Stimulated activated naive CD4-positive, alpha-beta T cell (primary cell): ENCODE results near the gene SYT3.
A peak's percentile ranks its signal among the peaks of the same experiment; 100 is the strongest.

Experiments
- DNase-seq, 6 experiments: peaks; one replicate each; lab custom pipeline; 2025; lab: John Stamatoyannopoulos, UW

The SYT3 gene, protein sequence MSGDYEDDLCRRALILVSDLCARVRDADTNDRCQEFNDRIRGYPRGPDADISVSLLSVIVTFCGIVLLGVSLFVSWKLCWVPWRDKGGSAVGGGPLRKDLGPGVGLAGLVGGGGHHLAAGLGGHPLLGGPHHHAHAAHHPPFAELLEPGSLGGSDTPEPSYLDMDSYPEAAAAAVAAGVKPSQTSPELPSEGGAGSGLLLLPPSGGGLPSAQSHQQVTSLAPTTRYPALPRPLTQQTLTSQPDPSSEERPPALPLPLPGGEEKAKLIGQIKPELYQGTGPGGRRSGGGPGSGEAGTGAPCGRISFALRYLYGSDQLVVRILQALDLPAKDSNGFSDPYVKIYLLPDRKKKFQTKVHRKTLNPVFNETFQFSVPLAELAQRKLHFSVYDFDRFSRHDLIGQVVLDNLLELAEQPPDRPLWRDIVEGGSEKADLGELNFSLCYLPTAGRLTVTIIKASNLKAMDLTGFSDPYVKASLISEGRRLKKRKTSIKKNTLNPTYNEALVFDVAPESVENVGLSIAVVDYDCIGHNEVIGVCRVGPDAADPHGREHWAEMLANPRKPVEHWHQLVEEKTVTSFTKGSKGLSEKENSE

DNA sequence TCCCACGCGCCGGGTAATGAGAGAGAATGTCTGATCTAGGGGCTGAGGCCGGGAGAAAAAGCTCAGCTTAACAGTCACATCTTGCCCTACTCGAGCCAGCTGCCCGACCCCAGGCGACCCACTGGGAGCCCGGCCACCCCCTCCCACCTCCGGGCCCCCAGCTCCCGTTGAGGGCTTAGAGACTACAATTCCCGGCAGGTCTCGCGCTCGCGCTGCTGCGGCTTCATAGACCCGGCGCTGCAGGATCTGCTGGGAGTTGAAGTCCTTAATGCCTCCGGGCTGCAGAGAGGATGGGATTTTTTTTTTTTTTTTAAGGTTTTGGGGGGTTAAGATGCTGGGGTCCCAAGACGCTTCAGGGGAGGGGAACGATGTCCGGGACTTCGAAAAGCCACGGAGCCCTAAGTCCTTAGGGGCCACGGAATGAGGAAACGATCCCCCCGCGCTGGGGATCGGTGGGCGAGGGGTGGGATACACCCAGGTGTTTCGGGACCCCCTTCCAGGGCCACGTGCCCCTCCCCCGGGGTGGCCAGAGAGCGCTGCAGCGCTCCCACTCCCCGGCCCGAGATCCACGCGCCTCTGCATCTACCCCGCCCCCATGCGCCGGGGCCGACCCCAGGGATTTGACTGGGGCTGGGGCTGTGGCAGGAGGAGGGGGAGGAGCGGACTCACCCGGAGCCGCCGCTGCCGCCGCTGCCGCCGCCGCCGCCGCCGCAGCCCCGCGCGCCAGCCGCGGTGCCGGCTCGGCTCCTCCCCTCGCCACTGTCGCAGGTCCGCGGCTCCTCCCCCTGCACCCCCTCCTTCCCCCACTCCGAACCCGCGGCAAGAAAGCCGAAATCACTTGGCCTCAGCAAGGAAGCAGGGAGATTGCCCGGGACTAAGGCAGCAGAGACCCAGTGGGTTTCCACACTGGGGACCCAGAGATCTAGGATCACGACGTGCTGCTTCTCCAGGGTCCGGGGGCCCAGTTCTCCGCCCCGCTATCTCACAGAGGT, at the start of gene SYT3:
Gene SYT3 (minus strand): TSS at position 761 of the 992 bp plus-strand sequence. CDS start 2,470 bp downstream, outside the sequence.
- DNase-seq: peak in 5 of 6 experiments; percentile 7 to 43 (median 23)

DNA sequence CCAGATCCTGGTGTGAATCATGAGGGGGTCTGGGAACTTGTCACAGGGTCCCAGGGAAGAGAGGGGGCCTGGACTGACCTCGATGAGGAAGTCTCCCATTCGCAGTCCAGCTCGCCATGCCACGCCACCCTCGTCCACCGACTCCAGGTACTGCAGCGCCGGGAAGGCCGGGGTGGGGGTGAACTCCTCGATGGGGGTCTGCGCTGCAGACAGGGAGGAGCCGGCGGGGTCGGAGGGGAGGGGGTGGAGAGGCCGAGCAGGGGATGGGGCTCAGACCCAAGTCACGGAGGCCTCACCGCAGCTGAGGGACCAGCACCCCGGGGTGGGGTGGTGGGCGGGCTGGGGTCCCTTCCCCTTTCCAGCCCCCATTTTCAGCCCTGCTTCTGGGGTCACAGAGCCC, 49.1 kb upstream of the SYT3 start:
- no peak for DNase-seq

DNA sequence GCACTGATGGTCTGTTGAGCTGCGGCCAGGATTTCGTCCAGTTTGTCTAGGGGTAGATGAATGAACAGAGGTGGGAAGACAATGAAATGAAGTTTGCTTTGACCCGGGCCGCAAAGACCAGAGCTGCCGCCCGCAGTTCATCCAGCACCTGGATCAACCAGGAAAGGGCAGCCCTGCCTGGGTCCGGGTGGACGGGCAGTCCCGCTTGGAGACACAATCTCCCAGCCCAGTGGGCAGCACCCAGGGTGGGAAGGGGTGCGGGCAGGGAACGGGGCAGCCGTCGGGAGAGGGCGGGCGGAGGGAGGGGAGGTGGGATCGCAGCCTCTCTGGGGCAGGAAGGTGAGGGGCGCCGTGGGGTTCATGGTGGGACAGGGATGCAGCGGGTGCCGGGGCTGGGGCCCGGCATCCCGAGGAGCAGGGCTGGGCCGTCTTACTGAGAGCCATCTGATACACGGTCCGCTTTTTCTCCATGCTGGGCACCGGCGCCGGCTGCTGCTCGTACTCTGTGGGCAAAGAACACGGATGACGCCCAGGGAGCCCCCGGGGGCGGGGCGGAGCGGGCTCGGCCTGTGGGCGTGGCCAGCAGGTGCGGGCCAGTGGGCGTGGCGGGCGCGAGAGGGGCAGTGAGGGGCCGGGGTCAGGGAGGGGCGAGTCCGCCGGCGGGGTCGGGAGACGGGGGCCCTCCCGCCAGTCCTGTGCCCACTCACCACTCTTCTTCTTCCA, 46.8 kb upstream of the SYT3 start:
- DNase-seq: no peak

DNA sequence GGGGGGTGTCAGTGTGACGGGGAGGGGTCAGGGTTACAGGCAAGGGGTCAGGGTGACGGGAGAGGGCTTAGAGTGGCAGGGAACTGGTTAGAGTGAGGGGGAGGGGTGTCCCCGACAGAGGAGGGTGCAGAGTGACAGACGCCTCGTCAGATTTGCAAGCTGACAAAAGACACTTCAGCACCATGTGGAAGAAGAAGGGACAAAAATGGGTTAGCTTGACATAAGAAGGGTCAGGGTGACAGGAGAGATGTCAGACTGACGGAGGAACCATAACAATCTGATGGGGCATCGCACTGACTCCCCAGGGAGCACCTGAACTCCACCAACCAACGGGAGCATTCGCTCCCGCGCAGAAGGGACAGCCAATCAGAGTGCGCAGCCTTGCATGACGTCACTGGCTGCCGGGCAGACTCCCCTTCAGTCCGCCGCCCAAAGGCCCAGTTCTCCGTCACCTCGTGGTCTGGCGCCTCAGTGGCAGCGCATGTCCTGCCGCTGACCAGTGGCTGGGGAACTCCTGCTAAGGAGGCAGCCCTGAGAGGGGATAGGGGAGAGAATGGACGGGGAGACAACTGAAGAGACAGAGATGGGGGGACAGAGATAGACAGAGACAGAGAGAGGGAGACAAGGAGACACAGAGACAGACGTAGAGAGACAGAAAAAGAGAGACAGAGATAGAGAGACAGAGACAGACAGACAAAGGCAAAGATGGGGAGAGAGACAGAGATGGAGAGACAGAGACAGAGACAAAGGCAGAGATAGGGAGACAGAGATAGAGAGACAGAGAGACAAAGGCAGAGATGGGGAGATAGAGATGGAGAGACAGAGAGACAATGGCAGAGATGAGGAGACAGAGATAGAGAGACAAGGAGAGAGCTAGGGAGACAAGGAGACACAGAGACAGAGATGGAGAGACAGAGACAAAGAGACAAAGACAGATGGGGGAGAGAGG, 39.8 kb upstream of the SYT3 start:
- peak; percentile 47 to 70 (median 60) for DNase-seq

DNA sequence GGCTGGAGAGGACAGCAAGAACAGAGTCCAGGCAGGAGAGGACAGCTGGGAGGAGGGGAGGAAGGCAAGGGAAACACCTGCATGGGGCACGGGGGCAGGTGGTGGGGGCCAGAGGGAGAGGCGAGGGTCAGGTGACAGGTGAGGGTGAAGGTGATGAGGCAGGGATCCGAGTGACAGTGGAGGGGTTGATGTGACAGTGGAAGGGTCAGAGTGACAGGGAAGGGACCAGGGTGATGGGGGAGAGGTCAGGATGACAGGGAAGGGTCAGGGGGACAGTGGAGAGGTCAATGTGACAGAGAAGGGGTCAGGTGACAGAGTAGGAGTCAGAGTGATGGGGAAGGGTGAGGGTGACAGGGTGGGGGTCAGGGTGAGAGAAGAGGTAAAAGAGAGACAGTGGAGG, 38.6 kb upstream of the SYT3 start:
- DNase-seq: no peak

DNA sequence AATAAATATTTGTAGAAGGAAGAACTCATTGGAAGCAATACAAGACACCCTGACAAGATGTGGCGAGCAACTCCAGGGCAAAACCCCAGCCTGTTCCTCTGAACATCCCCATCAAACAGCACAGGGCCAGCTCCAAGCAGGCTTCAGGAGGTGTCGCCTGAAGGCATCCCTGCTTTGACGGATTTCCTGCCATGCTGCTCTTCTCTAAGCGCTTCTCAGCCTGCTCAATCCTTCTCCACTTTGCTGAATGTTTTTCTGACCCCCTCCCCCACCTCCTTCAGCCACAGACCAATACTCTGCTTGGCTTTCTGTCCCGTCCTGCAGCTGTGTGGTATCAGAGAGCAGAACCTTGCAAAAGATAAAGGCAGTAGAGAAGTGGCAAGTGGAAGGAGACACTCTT, 38.0 kb upstream of the SYT3 start:
- no peak for DNase-seq

DNA sequence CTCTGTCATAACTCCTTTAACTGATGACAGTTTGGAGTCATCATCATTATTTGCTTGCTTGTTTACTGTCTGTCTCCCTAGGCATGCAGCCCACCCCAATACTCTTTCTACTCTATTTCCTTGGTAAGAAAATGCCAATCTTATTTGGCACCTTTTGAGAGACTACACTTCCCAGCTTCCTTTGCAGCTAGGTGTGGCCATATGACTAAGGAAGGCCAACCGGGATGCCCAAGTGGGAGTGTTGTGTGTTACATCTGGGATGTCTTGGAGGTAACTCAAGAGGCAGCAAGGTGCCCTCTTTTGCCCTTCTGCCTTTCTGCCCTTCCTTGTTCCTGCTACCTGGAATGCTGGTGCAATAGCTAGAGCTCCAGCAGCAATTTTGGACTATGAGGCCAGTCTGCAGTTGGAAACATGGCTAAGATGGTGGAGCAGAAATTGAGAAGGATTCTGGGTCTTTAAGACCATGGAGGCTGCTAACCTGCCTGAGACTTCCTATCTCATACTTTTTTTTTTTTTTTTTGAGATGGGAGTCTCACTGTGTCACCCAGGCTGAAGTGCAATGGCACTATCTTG, 37.0 kb upstream of the SYT3 start:
- no peak for DNase-seq

DNA sequence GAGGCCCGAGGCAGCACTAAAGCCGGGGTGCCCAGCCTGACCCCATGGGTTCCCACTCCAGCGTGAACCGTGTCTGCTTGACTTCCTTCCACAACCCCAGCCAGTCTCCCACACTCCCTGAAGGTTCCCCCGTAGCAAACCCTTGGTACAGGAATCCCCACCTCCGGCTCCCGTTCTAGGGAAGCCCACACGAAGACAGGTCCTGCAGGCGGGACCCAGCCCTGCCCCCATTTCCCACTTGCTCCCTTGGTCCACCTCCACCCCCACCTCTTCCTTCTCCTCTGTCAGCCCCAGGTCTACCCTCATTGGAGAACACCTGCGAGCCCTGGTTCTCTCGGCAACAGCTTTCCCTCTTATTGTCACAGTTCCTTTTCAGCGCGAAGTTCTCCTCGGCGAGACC, 33.4 kb upstream of the SYT3 start:
- DNase-seq: no peak

DNA sequence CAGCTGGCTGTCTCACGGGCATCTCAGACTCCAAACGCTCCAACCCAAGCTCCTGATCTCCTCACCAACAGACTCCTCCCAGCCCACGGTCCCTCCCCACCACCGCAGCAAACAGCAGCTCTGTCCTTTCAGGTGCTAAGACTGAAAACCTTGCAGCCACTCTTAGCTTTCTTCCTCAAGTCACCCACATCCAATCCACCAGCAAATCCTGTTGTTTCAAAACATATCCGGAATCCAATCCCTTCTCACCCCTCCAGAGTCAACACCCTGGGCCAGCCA, 30.4 kb upstream of the SYT3 start:
- no peak for DNase-seq

DNA sequence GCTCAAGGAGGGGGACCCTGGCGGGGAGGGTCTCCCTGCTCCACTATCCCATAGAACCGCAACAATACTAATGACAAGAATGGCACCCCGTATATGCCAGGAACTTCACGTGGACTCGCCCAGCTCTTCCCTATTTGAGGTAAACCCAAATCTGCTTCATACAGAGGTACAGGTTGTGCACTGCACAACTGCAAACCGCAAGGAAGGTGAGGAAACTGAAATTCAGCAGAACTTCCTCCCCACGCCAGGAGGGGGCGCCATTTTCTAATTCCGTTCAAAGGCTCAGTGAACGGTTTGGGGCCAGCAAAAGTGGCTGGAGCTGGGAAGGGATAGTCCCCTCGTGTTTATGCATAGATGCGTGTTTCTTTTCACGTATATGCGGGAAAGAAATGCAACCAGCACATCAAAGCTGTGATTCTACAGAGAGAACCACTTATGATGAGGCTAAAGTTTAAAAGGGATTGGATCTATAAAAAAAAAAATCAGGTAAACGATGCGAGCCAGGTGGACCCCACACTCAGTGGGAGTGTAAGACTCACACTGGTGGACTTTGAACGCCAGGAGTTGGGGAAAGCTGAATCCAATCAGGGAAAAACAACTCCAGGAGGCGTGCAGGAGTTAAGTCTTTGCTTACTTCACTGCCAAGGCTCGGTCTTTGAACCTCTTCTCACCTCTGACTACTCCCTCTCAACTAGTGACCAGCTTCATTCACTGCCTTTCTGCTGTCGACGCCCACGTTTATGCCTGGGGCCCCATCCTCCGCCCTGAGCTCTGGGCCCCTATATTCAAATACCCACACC, 29.8 kb upstream of the SYT3 start:
- peak in 4 of 6 experiments; percentile 7 to 22 (median 16) for DNase-seq

DNA sequence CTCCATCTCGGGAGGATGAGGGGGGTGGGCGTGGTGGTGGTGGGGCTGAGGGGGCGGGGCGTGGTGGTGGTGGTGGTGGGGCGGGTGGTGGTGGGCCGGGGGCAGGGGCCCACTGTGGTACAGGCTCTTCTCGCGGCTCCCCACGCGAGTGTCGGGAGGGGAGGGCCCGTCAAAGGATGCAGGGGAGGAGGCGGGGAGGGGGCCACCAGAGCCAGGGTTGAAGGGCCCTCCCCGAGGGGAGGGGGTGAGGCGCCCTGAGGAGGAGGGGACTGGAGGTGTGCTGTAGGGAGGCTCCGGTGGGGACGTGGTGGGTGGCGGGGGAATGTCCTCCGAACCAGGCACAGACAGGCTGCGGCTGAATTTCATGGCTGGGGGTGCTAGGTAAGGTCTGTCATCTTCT, 29.2 kb upstream of the SYT3 start:
- DNase-seq: no peak

DNA sequence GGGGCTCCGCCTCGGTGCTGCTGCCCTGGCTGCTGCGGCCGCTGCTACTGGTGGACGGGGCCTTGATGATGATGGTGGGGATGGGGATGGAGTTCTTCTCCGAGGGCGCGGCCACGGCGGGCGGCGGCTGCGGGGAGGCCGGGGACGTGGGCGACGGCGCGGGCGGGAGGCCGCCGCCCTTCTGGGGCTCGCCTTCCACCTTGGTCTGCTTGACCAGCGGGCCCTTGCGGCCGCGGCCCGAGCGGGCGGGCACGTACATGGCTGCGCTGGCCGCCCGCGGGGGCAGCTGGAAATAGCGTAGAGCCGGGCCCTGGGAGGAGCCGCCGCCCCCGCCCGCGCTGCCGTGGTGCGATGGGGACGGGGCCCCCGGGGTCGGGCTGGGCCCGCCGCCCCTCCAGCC, 28.7 kb upstream of the SYT3 start:
- no peak for DNase-seq

DNA sequence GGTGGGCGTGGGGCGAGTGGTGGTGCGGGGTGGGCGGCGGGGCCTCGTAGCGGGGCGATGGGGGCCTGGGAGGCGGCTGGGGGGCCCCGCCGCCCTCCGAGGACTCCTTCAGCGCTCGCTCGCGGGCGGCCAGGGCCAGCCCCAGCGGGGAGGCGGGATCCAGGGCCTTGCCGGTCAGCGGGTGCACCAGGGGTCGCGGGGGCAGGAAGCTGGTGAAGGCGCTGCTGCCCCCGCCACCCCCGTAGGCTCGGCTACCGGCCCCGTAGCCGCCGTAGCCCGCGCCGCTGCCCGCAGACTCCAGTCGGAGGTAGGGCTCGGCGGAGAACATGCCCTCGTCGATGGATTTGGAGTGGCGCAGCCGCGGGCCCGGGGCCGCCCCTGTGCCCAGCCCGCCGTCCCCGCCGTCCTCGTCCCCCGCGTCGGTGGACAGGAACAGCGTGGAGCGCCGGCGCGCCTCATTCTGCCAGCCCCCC, 28.1 kb upstream of the SYT3 start:
- no peak for DNase-seq

DNA sequence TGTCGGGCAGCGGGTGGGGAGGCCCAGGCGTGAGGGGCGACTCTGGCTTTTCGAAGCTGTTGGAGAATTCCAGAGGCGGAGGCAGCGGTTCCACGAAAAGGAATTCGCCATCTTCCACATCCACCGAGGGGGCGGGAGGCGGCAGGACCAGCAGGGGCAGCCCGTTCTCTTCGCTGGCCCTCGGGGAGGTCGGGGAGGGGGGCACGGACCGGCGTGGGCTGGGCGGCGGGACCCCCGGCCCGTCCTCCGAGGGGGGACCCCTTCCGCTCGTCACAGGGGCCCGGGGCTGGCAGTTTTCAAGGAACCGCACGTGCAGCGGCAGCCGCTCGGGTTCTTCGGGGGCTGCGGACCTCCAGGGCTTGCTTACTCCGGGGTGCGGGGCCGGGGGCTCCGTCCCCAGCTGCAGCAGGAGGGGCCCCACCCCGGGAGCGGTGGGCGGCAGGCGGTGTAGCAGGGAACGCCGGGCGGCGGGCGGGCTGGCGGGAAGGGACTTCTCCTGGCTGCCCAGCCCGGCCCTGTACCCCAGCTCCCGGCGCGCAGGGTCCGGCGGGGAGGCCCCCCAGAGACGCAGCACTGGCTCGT, 27.6 kb upstream of the SYT3 start:
- no peak for DNase-seq

DNA sequence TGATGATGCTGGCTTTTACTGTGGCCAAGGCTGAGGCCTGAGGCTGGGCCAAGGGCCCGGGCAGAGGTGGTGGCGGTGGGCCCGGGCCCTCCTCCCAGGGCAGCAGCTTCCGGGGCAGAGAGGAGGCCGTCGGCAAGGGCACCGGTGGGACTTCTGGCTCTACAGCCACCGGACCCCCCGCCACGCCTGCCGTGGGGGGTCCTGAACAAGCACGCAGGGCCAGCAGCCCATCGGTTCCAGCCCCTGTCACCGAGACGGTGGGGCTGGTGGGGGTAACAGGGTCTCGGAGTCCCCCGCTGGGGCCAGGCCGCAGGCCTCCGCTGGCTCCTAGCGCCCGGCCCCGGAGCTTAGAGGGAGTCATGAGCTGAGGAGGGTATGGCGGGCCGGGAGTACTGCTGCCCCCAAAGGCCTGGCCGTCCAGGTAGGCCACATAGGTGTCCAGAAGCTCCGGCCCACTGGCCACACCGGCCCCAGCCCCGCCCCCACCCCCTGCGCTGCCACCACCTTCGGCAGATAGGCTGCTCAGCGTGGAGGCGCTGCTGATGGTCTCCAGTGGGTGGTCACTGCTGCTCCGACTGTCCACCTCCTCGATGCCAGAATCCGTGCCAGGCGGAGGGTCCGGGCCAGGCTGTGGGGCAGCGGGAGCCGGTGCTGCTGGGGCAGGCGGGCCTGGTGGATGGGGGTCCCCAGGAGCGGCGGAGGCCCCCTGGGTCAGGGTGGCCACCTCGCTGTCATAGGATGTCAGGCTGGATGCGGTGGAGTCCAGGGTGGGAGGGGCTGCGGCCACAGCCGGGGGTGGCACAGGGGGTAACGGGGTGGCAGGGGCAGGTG, 26.9 kb upstream of the SYT3 start:
- DNase-seq: no peak

DNA sequence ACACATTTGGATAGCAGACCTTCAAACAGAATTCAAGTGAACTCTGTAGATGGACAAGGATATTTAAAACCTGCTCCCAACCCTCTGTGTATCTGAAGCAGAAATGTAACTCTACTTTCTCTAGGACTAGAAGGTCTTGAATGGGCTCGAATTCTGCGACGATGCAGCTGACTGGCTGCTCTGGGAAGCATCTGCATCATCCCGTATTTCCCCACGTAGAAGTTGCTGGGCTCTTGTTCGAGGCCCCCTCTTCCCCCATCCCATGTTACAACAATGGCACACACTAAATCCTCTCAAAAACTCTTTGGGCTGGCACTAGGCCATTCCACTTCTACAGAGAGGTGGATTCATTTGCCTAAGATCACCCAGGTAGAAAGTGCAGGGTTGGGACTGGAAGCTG, 24.5 kb upstream of the SYT3 start:
- DNase-seq: no peak

DNA sequence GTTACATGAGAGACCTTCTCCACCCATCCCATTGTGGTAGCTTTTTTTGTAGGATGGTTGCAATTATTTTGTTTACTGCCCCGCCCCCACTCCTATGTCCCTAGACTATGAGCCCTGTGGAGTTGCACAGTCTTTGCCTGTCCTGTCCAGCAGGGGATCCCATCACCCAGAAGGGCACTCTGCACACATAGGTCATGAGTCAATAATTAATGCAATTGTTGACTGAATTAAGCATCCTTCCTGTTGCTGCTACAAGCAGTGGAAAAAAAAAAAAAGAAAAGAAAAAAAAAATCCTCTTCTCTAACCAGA, 23.8 kb upstream of the SYT3 start:
- DNase-seq: no peak

DNA sequence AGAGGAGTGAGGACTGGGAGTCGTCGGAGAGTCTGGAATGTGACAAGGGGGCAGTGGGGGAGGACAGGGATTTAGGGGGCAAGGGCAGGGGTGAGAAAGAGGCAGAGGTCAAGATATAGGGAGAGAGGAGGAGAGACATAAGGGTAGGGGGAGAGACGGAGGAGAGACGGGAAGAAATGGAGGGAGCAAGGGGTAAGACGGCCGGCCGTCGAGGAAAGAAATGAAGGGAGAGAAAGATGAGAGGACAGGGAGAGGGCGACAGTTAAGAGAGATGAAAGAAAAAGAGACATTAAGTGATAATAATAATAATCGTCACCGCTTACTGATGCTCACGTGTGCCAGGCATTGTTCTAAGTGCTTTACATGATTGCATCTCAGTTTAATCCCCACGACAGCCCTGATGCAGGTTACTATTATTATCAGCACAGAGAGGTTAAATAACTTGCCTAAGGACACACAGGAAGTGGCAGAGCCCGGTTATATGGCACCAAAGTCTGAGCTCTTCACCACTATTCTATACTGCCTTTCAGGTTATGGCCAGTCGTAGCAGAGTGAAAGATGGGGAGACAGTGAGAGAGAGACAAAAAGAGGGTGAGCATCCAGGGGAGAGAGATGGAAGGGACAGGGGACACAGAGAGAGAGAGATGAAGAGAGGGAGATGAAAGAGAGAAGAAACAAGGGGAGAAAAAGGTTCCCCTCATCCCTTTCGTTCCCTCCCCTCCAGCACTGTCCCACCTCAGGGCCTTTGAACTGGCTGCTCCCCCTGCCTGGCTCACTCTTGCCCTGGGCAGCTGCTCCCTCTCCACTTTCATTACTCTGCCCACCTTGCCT, 23.2 kb upstream of the SYT3 start:
- DNase-seq: no peak
